SH-SY5Y (cell line): ENCODE results near the gene UPF3A.

ENCODE experiments used
- GATA2 ChIP-seq: IDR thresholded peaks from 2 replicates; pipeline ENCODE4 v1.6.1; 2011; ENCODE audit warnings: mild to moderate bottlenecking, low read depth, low read length
- GATA3 ChIP-seq: IDR thresholded peaks from 2 replicates; pipeline ENCODE4 v1.6.1; 2011; ENCODE audit warnings: low read depth, mild to moderate bottlenecking, low read length, moderate library complexity

- TF ChIP-seq GATA2 (no peak), GATA3 (no peak)
Measured at GRCh38 chr13:114309806-114310410, 28.5 kb downstream of the UPF3A start.
